HG03457 (cell line): ENCODE measurements around the gene ITIH3.

Source experiments
- ATAC-seq: cut with Tn5 transposase; IDR thresholded peaks from one replicate; pipeline ENCODE4 v1.9.1; 2021; ENCODE audit warnings: moderate number of reproducible peaks; ENCODE audit not compliant: unreplicated experiment

The ITIH3 gene

GRCh38 chr3:52779837-52780585 is 14.6 kb upstream of the ITIH3 start:
- ATAC-seq: no peak

GRCh38 chr3:52781741-52782140 is 12.9 kb upstream of the ITIH3 start:
- no peak for ATAC-seq

- ATAC-seq: no peak
Measured at GRCh38 chr3:52782412-52783210, 12.0 kb upstream of the ITIH3 start.

GRCh38 chr3:52783211-52783555 is 11.4 kb upstream of the ITIH3 start:
- ATAC-seq: no peak

- no peak for ATAC-seq
Measured at GRCh38 chr3:52784021-52784621, 10.5 kb upstream of the ITIH3 start.

GRCh38 chr3:52784931-52785590 is 9.5 kb upstream of the ITIH3 start:
- no peak for ATAC-seq

GRCh38 chr3:52786330-52787215 is 8.0 kb upstream of the ITIH3 start:
- ATAC-seq: no peak

GRCh38 chr3:52787246-52787645 is 7.3 kb upstream of the ITIH3 start:
- ATAC-seq: no peak

- no peak for ATAC-seq
Measured at GRCh38 chr3:52787672-52788625, 6.6 kb upstream of the ITIH3 start.

GRCh38 chr3:52788890-52789745 is 5.5 kb upstream of the ITIH3 start:
- ATAC-seq: no peak

GRCh38 chr3:52789746-52790040 is 4.9 kb upstream of the ITIH3 start:
- ATAC-seq: no peak

- ATAC-seq: no peak
Measured at GRCh38 chr3:52790337-52790736, 4.3 kb upstream of the ITIH3 start.

GRCh38 chr3:52790741-52791140 is 3.9 kb upstream of the ITIH3 start:
- no peak for ATAC-seq

GRCh38 chr3:52791366-52791765 is 3.2 kb upstream of the ITIH3 start:
- ATAC-seq: no peak

GRCh38 chr3:52791928-52792327 is 2.7 kb upstream of the ITIH3 start:
- ATAC-seq: no peak

- ATAC-seq: no peak
Measured at GRCh38 chr3:52792413-52792812, 2.2 kb upstream of the ITIH3 start.

GRCh38 chr3:52792961-52793695 is 1.5 kb upstream of the ITIH3 start:
- ATAC-seq: no peak
